ENCODE data around the gene METTL13.

METTL13 gene

GRCh38 chr1:171781176-171781875, at the start of gene METTL13:
Gene METTL13, plus strand, starts transcription at chr1:171781660. Its CDS starts 308 bp downstream, at chr1:171781968.
- peak; percentile 99 for DNase-seq

- DNase-seq, result no peak
Observed at GRCh38 chr1:171736196-171736595, 45.3 kb upstream of the METTL13 start.

GRCh38 chr1:171738911-171739310, 42.5 kb upstream of the METTL13 start:
- no peak for DNase-seq

- DNase-seq, result no peak
Observed at GRCh38 chr1:171739656-171740055, 41.8 kb upstream of the METTL13 start.

GRCh38 chr1:171740356-171740863, 41.0 kb upstream of the METTL13 start:
- DNase-seq, result no peak

GRCh38 chr1:171740987-171741871, 40.2 kb upstream of the METTL13 start:
- peak; percentile 37 for DNase-seq

- peak; percentile 81 for DNase-seq
Observed at GRCh38 chr1:171741872-171742576, 39.4 kb upstream of the METTL13 start, which contains the start of gene VAMP4. Gene VAMP4, minus strand, starts transcription at chr1:171742065. Its CDS starts 3,651 bp downstream, at chr1:171738414.

GRCh38 chr1:171742577-171742922, 38.9 kb upstream of the METTL13 start:
- DNase-seq, result no peak

- no peak for DNase-seq
Observed at GRCh38 chr1:171743081-171743870, 38.2 kb upstream of the METTL13 start.

GRCh38 chr1:171744986-171745385, 36.5 kb upstream of the METTL13 start:
- no peak for DNase-seq

- DNase-seq, result no peak
Observed at GRCh38 chr1:171748651-171749050, 32.8 kb upstream of the METTL13 start.

- no peak for DNase-seq
Observed at GRCh38 chr1:171751221-171751620, 30.2 kb upstream of the METTL13 start.

GRCh38 chr1:171753182-171753581, 28.3 kb upstream of the METTL13 start:
- no peak for DNase-seq

GRCh38 chr1:171753685-171754352, 27.6 kb upstream of the METTL13 start:
- no peak for DNase-seq

- no peak for DNase-seq
Observed at GRCh38 chr1:171754353-171754705, 27.1 kb upstream of the METTL13 start.

GRCh38 chr1:171754971-171755370, 26.5 kb upstream of the METTL13 start:
- DNase-seq, result no peak

- DNase-seq, result no peak
Observed at GRCh38 chr1:171756856-171757255, 24.6 kb upstream of the METTL13 start.

GRCh38 chr1:171758011-171758410, 23.4 kb upstream of the METTL13 start:
- DNase-seq, result no peak

GRCh38 chr1:171762143-171762563, 19.3 kb upstream of the METTL13 start:
- DNase-seq, result no peak

- no peak for DNase-seq
Observed at GRCh38 chr1:171763764-171764163, 17.7 kb upstream of the METTL13 start.

GRCh38 chr1:171769171-171769570, 12.3 kb upstream of the METTL13 start:
- no peak for DNase-seq

- no peak for DNase-seq
Observed at GRCh38 chr1:171769754-171770153, 11.7 kb upstream of the METTL13 start.
